Pulmonary artery endothelial cell (primary cell): ENCODE data around the gene APRT. TPM values are rescaled to one million over a fixed set of nuclear protein-coding genes. Genes with fewer than 3 reads are reported as not detected.

ENCODE experiments used
- total RNA-seq: library from RNA; depleted of rRNA; stranded (reverse); fragments of >200 nt; gene quantifications from 2 replicates; pipeline ENCODE4 v1.2.3, GENCODE V29; 2014

APRT gene
- total RNA-seq, 1 donor from 2014 or later: 142 TPM

Other genes starting within 250 kb of the APRT start
- 11.1 and 15.4 TPM in 2 replicates for gene ZC3H18, start 241.5 kb downstream of the APRT start, total RNA-seq
- not detected in 2 replicates for gene IL17C, start 173.4 kb downstream of the APRT start, total RNA-seq
- 20.8 and 34.5 TPM in 2 replicates for gene CYBA, start 160.9 kb downstream of the APRT start, total RNA-seq
- 67.3 and 78.5 TPM in 2 replicates for gene MVD, start 148.8 kb downstream of the APRT start, total RNA-seq
- 0.14 and 0.33 TPM in 2 replicates for gene SNAI3, start 125.4 kb downstream of the APRT start, total RNA-seq
- 13.4 and 20.8 TPM in 2 replicates for gene RNF166, start 105.5 kb downstream of the APRT start, total RNA-seq
- gene CTU2, start 105.4 kb downstream of the APRT start, total RNA-seq: 29.6 and 33.6 TPM in 2 replicates
- 254 and 312 TPM in 2 replicates for gene PIEZO1, start 26.7 kb downstream of the APRT start, total RNA-seq
- gene CDT1, start 8.1 kb downstream of the APRT start, total RNA-seq: 9.4 and 9.9 TPM in 2 replicates
- gene GALNS, start 45.0 kb upstream of the APRT start, total RNA-seq: 16.8 and 21.9 TPM in 2 replicates
- gene TRAPPC2L, start 45.2 kb upstream of the APRT start, total RNA-seq: 44.6 and 62.0 TPM in 2 replicates
- not detected in 2 replicates for gene PABPN1L, start 54.7 kb upstream of the APRT start, total RNA-seq
- not detected in 2 replicates for gene CBFA2T3, start 165.3 kb upstream of the APRT start, total RNA-seq